ENCODE results near the gene SLC16A4. TPM values are rescaled to one million over a fixed set of nuclear protein-coding genes. Genes with fewer than 3 reads are reported as not detected.

The SLC16A4 gene
- total RNA-seq, 1 experiment from 2014 or later = 0.83 TPM

- Mint-ChIP-seq H3K4me1 (ENCODE audit: low read depth, unreplicated experiment) (peaks cover 9% of the 10 kb centered on the region), H3K9me3 (ENCODE audit: low read depth, unreplicated experiment) (no peaks in the 10 kb centered on the region), H3K4me3 (ENCODE audit: low read depth, unreplicated experiment) (no peak overlapping the region), H3K36me3 (ENCODE audit: insufficient read depth, unreplicated experiment) (no peaks in the 10 kb centered on the region), H3K27ac (ENCODE audit: unreplicated experiment) (peak overlapping the region; percentile 20), H3K27me3 (ENCODE audit: unreplicated experiment) (no peaks in the 10 kb centered on the region)
- CTCF ChIA-PET = interaction anchor here (1.2 to 1.5 kb wide), 2 partner anchors 19 to 144 kb away, joined by 3 to 4 read pairs; partner anchors contain the start of gene RBM15
- peak; percentile 13 for DNase-seq
- intact Hi-C loops (cut with micrococcal nuclease; ENCODE audit: unreplicated experiment) = no loop called here
- TF ChIP-seq CTCF (IDR thresholded peaks at IDR 0.05; ENCODE audit: unreplicated experiment) = no peak
- BruUV-seq (replicated peaks) = no TSS peak
Measured at GRCh38 chr1:110319332-110320167, 71.3 kb downstream of the SLC16A4 start.

GRCh38 chr1:110318046-110318445 lies 72.8 kb downstream of the SLC16A4 start:
- Mint-ChIP-seq H3K27me3 (ENCODE audit: unreplicated experiment) (no peaks in the 10 kb centered on the region), H3K9me3 (ENCODE audit: low read depth, unreplicated experiment) (no peaks in the 10 kb centered on the region), H3K4me3 (ENCODE audit: low read depth, unreplicated experiment) (no peak overlapping the region), H3K4me1 (ENCODE audit: low read depth, unreplicated experiment) (peaks cover 12% of the 10 kb centered on the region), H3K27ac (ENCODE audit: unreplicated experiment) (no peak overlapping the region), H3K36me3 (ENCODE audit: insufficient read depth, unreplicated experiment) (no peaks in the 10 kb centered on the region)
- no peak for DNase-seq
- intact Hi-C loops (cut with micrococcal nuclease; ENCODE audit: unreplicated experiment) = no loop called here
- CTCF ChIA-PET = interaction anchor here (1.6 kb wide), 1 partner anchor 111 kb away, joined by 11 read pairs; no protein-coding TSS in a partner anchor
- no peak for TF ChIP-seq CTCF (IDR thresholded peaks at IDR 0.05; ENCODE audit: unreplicated experiment)
- BruUV-seq (replicated peaks) = no TSS peak

GRCh38 chr1:110316735-110317134 lies 74.1 kb downstream of the SLC16A4 start:
- no peaks in the 10 kb centered on the region for H3K27me3 Mint-ChIP-seq (ENCODE audit: unreplicated experiment)
- no TSS peak for BruUV-seq (replicated peaks)
- H3K36me3 Mint-ChIP-seq (ENCODE audit: insufficient read depth, unreplicated experiment) = no peaks in the 10 kb centered on the region
- intact Hi-C loops (cut with micrococcal nuclease; ENCODE audit: unreplicated experiment) = no loop called here
- peaks cover 19% of the 10 kb centered on the region for H3K4me1 Mint-ChIP-seq (ENCODE audit: low read depth, unreplicated experiment)
- CTCF ChIA-PET = no interaction called here
- DNase-seq = no peak
- TF ChIP-seq CTCF (IDR thresholded peaks at IDR 0.05; ENCODE audit: unreplicated experiment) = no peak
- H3K27ac Mint-ChIP-seq (ENCODE audit: unreplicated experiment) = no peak overlapping the region
- H3K9me3 Mint-ChIP-seq (ENCODE audit: low read depth, unreplicated experiment) = no peaks in the 10 kb centered on the region
- no peak overlapping the region for H3K4me3 Mint-ChIP-seq (ENCODE audit: low read depth, unreplicated experiment)

Other genes starting within 250 kb of the SLC16A4 start
- gene SLC6A17, start 240.5 kb downstream of the SLC16A4 start, total RNA-seq (2022) = 0.20 and 0.24 TPM in 2 replicates
- 16.0 and 24.3 TPM in 2 replicates for gene KCNC4, start 180.7 kb downstream of the SLC16A4 start, total RNA-seq (2022)
- 35.6 and 36.7 TPM in 2 replicates for gene RBM15, start 51.6 kb downstream of the SLC16A4 start, total RNA-seq (2022)
- 85.6 and 87.4 TPM in 2 replicates for gene LAMTOR5, start 16.7 kb upstream of the SLC16A4 start, total RNA-seq (2022)
- not detected in 2 replicates for gene PROK1, start 60.1 kb upstream of the SLC16A4 start, total RNA-seq (2022)
- not detected in 2 replicates for gene KCNA10, start 128.1 kb upstream of the SLC16A4 start, total RNA-seq (2022)
- gene KCNA2, start 215.3 kb upstream of the SLC16A4 start, total RNA-seq (2022) = not detected in 2 replicates